GM18505 (cell line): ENCODE data around the gene TPCN1.

ENCODE experiments used
- ATAC-seq: cut with Tn5 transposase; IDR thresholded peaks from one replicate; pipeline ENCODE4 v1.9.1; 2021; ENCODE audit not compliant: unreplicated experiment
- POLR2A ChIP-seq: IDR thresholded peaks from 4 replicates; pipeline ENCODE4 v1.6.1; 2011; ENCODE audit warnings: borderline replicate concordance; ENCODE audit not compliant: insufficient read depth, insufficient read length; ENCODE audit errors: extremely low read depth

The TPCN1 gene

GRCh38 chr12:113271853-113272561 lies 50.7 kb downstream of the TPCN1 start:
- no peak for ATAC-seq
- no peak for TF ChIP-seq POLR2A

DNA sequence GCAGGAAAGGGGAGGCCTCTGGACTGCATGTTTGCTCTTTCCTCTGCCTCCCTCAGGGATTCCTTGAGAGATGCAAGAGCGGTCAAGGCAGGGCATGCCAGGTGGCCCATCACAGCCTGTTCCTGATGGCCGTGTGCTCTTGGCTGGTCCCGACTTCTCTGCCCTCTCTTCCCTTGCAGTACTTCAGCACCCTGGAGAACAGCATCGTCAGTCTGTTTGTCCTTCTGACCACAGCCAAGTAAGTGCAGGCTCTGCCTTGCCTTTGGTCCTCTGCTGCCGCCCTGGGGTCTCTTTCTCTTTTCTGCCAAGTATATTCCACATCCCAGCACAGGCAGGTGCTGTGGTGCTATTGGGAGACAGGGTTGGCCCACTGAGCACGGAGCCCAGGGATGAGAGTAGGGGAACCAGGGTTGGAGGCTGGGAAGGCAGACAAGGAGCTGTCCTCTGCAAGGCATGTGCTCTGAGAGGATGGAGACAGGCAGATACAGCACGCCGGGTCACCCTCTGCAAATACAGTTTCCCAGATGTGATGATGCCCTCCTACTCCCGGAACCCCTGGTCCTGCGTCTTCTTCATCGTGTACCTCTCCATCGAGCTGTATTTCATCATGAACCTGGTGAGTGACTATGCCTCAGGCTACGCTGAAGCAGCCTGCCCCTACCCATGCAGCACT lies 51.9 kb downstream of the TPCN1 start:
- no peak for ATAC-seq
- no peak for TF ChIP-seq POLR2A

GRCh38 chr12:113274848-113275247 lies 53.6 kb downstream of the TPCN1 start:
- no peak for TF ChIP-seq POLR2A
- ATAC-seq = no peak

DNA sequence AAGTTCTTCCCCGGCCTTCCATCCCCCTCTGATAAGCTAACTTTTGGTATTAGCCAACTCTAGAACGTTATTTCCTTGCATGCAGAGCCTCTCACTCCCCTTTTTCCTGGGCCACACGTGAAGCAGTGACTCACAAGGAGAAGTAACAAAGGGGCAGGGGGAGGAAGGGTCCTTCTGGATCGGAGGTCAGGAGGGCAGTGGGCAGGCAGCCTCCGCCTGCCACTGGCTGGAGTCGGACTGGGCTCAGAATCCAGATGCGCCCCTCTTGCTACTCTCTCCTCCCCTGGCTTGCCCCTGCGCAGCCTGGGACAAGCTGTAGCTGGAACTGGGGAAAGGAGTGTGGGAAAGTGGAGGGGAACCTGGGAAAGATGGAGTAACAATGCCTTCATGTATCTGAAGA lies 55.0 kb downstream of the TPCN1 start:
- no peak for ATAC-seq

GRCh38 chr12:113276946-113277500 lies 55.8 kb downstream of the TPCN1 start:
- no peak for TF ChIP-seq POLR2A

More for the DNA sequence above, 55.0 kb downstream of the TPCN1 start:
- no peak for TF ChIP-seq POLR2A

DNA sequence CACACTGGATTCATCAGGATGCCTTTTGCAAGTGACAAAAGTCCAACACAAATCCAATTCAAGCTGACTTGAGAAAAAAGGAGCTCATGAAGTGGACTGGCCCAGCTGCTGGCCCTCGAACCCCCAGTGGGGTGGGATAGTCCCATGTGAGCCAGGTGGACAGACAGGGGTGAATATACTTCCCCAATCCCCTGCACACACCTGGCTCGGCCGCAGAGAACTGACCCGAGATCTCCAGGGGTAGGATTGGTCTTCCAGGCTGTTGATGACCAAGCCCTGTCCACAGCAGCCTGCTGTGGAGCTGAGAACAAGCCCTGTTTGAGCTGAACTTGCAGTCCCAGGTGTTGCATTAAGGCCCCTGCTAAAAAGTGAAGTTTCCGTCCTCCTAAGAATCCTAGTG lies 56.2 kb downstream of the TPCN1 start:
- no peak for ATAC-seq
- no peak for TF ChIP-seq POLR2A

More at GRCh38 chr12:113276946-113277500, 55.8 kb downstream of the TPCN1 start:
- ATAC-seq = no peak

DNA sequence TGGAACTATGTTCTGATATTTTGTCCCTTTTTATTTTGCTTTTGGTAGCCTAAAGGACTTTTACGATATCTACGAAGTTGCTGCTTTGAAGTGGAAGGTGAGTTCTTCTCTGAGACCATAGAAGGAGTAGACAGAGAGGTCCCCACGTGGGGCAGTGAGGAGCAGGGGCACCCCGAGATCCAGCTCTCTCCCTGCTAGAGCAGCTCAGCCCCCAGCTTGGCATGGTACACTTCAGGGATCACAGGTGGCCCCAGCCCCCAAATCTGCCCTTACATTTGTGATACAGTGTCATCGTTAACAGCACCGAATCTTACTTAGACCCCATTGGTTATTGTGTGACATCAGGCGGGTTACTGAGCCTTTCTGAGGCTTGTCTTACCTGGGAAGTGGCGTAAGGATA lies 56.9 kb downstream of the TPCN1 start:
- no peak for ATAC-seq
- TF ChIP-seq POLR2A = no peak

DNA sequence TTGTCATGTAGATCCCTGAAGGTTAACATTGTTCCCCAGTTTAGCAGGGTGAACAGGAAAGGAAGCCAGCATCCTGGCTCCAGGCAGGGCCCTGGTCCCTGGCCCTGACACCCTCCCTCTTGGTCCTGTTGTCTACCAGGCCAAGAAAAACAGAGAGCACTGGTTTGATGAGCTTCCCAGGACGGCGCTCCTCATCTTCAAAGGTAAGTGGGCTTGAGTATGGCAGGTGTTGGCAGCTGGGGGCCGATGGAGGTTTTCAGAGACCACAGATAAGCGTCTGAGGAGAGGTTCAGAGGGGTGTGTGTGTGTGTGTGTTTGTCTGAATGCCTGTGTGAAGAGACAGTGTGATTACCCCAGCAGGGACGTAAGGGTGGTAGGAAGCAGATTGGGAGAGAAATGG lies 57.4 kb downstream of the TPCN1 start:
- TF ChIP-seq POLR2A = no peak

GRCh38 chr12:113284751-113285150 lies 63.5 kb downstream of the TPCN1 start:
- no peak for TF ChIP-seq POLR2A
- no peak for ATAC-seq

More for the DNA sequence above, 57.4 kb downstream of the TPCN1 start:
- ATAC-seq = no peak

- TF ChIP-seq POLR2A = no peak
- ATAC-seq = no peak
Observed at GRCh38 chr12:113285679-113286610, 64.7 kb downstream of the TPCN1 start.

DNA sequence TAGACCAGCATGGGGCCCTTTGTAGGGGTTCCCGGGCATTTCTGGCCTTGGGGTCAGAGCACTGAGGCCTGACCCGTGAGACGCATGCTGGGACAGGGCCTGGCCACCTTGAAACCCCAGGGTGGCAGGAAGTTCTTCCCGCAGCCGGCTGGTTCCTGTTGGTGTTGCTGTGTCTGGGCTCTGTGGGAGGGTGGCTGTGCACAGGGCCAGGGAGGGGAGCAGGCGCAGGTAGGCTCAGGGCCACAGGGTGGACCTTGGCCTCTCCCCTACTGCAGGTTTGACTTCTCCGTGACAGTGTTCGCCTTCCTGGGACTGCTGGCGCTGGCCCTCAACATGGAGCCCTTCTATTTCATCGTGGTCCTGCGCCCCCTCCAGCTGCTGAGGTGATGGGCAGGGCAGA lies 65.4 kb downstream of the TPCN1 start:
- no peak for TF ChIP-seq POLR2A
- no peak for ATAC-seq

DNA sequence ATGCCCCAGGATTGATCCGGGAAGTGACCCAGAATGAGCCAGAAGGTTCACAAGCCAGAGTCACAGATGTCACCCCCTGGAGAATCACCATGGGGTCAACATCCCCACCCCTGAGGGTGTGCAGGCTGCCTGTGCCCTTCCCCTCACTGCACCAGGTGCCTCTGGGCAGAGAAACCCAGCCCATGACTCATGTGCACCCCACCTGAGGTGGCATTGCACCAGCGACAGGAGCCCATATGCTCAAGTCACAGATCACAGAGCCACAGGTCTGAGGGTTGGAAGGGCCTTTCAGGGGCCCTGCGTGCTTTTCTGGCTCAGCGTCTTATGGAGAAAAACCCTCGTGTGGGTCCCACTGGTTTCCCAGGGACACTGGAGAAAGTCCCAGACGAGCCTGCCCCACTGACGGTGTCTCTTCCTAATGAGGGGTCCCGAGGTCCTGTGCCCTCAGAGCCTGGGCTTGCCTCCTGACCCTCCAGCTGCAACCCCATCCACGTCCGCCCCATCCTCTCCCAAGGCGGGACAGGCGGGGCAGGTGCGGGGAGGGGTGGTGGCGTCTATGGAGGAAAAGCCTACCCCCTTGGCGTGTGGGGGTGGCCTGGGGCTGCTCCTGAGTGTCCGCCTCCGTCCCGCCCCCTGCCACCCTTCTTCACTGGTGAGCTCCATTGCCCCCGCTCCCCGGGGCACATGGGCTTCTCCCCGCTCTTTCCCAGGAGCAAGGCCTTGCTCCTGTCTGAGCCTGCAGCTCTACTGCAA lies 66.1 kb downstream of the TPCN1 start:
- TF ChIP-seq POLR2A = no peak
- ATAC-seq = no peak

DNA sequence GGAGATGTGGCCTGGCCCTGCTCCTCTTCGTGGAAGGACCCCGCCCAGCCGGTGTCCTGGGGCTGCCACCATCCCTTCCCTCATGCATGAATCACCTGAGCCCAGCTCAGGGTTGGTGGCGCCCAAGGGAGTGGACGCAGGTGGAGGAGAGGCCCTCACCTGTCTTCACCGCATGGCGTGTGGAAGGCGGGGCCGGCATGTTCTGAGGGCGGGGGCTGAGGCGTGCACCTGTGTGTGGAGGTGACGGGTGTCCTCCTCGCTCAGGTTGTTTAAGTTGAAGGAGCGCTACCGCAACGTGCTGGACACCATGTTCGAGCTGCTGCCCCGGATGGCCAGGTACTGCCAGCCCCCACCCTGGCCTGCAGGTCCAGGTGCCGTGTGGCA lies 66.6 kb downstream of the TPCN1 start:
- ATAC-seq = no peak
- TF ChIP-seq POLR2A = no peak

- ATAC-seq = no peak
- TF ChIP-seq POLR2A = no peak
Observed at GRCh38 chr12:113289361-113289760, 68.1 kb downstream of the TPCN1 start.
